Tibial artery (tissue), 4 donors: ENCODE data around the gene MGAT5B.

Experiments
- DNase-seq, 2 donors: peaks; one replicate each; pipeline ENCODE4 v3.0.0-alpha.2; 2019
- H3K27ac ChIP-seq, 2 donors: fragments of 200-600 bp; sonication (generic) in 1 of 2; 1 replicate in 1 of 2; 2 replicates in 1 of 2; pipeline ENCODE4 v1.5.1; 2018 to 2019; ENCODE audit warnings: mild to moderate bottlenecking in 1 of 2
- H3K27me3 ChIP-seq, 2 donors: fragments of 200-600 bp; sonication (generic) in 1 of 2; one replicate each; pipeline versions ENCODE4 v1.5.1 to v1.6.0; 2016 to 2019
- H3K36me3 ChIP-seq, 3 donors: fragments of 200-600 bp; sonication (generic) in 2 of 3; one replicate each; pipeline ENCODE4 v1.5.1; 2016 to 2019; ENCODE audit warnings: mild to moderate bottlenecking in 2 of 3
- H3K4me1 ChIP-seq, 4 donors: fragments of 200-600 bp; sonication (generic) in 2 of 4; 1 replicate in 3 of 4; 2 replicates in 1 of 4; pipeline ENCODE4 v1.5.1; 2016 to 2019
- H3K4me3 ChIP-seq, 2 donors: fragments of 200-600 bp; sonication (generic) in 1 of 2; 1 replicate in 1 of 2; 2 replicates in 1 of 2; pipeline ENCODE4 v1.5.1; 2018 to 2019; ENCODE audit warnings: mild to moderate bottlenecking in 2 of 2
- H3K9me3 ChIP-seq, 3 donors: fragments of 200-600 bp; sonication (generic) in 1 of 3; one replicate each; pipeline ENCODE4 v1.5.1; 2016 to 2019
- CTCF ChIP-seq, 2 experiments: fragments of 200-600 bp in 1 of 2; fragments of 450-650 bp in 1 of 2; IDR thresholded peaks; one replicate each; pipeline ENCODE4 v1.5.1; 2017 to 2019; ENCODE audit warnings: antibody characterized with exemption in 2 of 2, mild to moderate bottlenecking in 1 of 2, moderate library complexity in 1 of 2
- intact Hi-C: fragments of 100-400 bp; cut with DNase I; formaldehyde crosslinking; loops from one replicate; pipeline ENCODE4 v1.15.0; 2023; ENCODE audit warnings: low total_unique reads

The MGAT5B gene

GRCh38 chr17:76897023-76897422 is 28.8 kb downstream of the MGAT5B start:
- no peak for DNase-seq
- no peaks in the 10 kb centered on the region for H3K36me3 ChIP-seq
- peaks cover 0 to 6% (median 0%) of the 10 kb centered on the region in 4 donors for H3K4me1 ChIP-seq
- peaks cover 0 to 17% of the 10 kb centered on the region in 2 donors for H3K27me3 ChIP-seq
- H3K27ac ChIP-seq, result no peak overlapping the region
- intact Hi-C loops, result no loop called here
- TF ChIP-seq CTCF (IDR thresholded peaks at IDR 0.05), result no peak
- peaks cover 0 to 4% (median 0%) of the 10 kb centered on the region in 3 donors for H3K9me3 ChIP-seq
- H3K4me3 ChIP-seq, result no peak overlapping the region

GRCh38 chr17:76899414-76899813 is 31.2 kb downstream of the MGAT5B start:
- no peak overlapping the region for H3K27ac ChIP-seq
- intact Hi-C loops, result no loop called here

GRCh38 chr17:76900723-76901122 is 32.5 kb downstream of the MGAT5B start:
- no peaks in the 10 kb centered on the region for H3K36me3 ChIP-seq

More at GRCh38 chr17:76899414-76899813, 31.2 kb downstream of the MGAT5B start:
- TF ChIP-seq CTCF (IDR thresholded peaks at IDR 0.05), result no peak
- no peak for DNase-seq
- H3K36me3 ChIP-seq, result no peaks in the 10 kb centered on the region
- H3K4me1 ChIP-seq, result peaks cover 0 to 7% (median 0%) of the 10 kb centered on the region in 4 donors
- H3K9me3 ChIP-seq, result peaks cover 0 to 4% (median 0%) of the 10 kb centered on the region in 3 donors
- peaks cover 0 to 35% of the 10 kb centered on the region in 2 donors for H3K27me3 ChIP-seq
- no peak overlapping the region for H3K4me3 ChIP-seq

GRCh38 chr17:76901542-76902197 is 33.5 kb downstream of the MGAT5B start:
- Histone ChIP-seq H3K4me3 (no peak overlapping the region), H3K4me1 (peaks cover 0 to 7% (median 0%) of the 10 kb centered on the region in 4 donors), H3K9me3 (no peaks in the 10 kb centered on the region), H3K27ac (no peak overlapping the region), H3K36me3 (no peaks in the 10 kb centered on the region), H3K27me3 (peaks cover 0 to 56% of the 10 kb centered on the region in 2 donors)
- intact Hi-C loops, result no loop called here
- no peak for TF ChIP-seq CTCF (IDR thresholded peaks at IDR 0.05)
- no peak for DNase-seq

More at GRCh38 chr17:76900723-76901122, 32.5 kb downstream of the MGAT5B start:
- Histone ChIP-seq H3K4me1 (peaks cover 0 to 7% (median 0%) of the 10 kb centered on the region in 4 donors), H3K27me3 (peaks cover 0 to 48% of the 10 kb centered on the region in 2 donors), H3K27ac (no peak overlapping the region), H3K9me3 (no peaks in the 10 kb centered on the region), H3K4me3 (no peak overlapping the region)
- no peak for DNase-seq
- intact Hi-C loops, result no loop called here
- no peak for TF ChIP-seq CTCF (IDR thresholded peaks at IDR 0.05)

- intact Hi-C loops, result no loop called here
- H3K9me3 ChIP-seq, result no peaks in the 10 kb centered on the region
- H3K4me3 ChIP-seq, result no peak overlapping the region
- no peak for DNase-seq
- H3K36me3 ChIP-seq, result no peaks in the 10 kb centered on the region
- TF ChIP-seq CTCF (IDR thresholded peaks at IDR 0.05), result no peak
- H3K27me3 ChIP-seq, result peaks cover 0 to 56% of the 10 kb centered on the region in 2 donors
- peaks cover 0 to 7% (median 0%) of the 10 kb centered on the region in 4 donors for H3K4me1 ChIP-seq
- no peak overlapping the region for H3K27ac ChIP-seq
These were observed 34.3 kb downstream of the MGAT5B start for GRCh38 chr17:76902476-76902875.
